H1 (cell line): ENCODE measurements around the gene ITGB7. TPM values are rescaled to one million over a fixed set of nuclear protein-coding genes. Genes with fewer than 3 reads are reported as not detected.

Experiments used
- BCL11A ChIP-seq, 2 experiments: IDR thresholded peaks; one replicate each; pipeline ENCODE4 v1.6.1; 2011; ENCODE audit warnings: low read depth in 2 of 2, low read length in 2 of 2, mild to moderate bottlenecking in 2 of 2
- BRCA1 ChIP-seq: IDR thresholded peaks from 2 replicates; pipeline ENCODE4 v1.6.1; 2012; ENCODE audit warnings: low read depth, low read length, improper control_type of control experiment
- CHD7 ChIP-seq: fragments of 300-600 bp; sonication (generic); IDR thresholded peaks from 2 replicates; pipeline ENCODE4 v1.7.1; 2012; ENCODE audit warnings: low read length, moderate library complexity, mild to moderate bottlenecking, inconsistent platforms; ENCODE audit not compliant: insufficient replicate concordance
- E2F6 ChIP-seq: IDR thresholded peaks from 2 replicates; pipeline ENCODE4 v1.6.1; 2012; ENCODE audit warnings: inconsistent platforms
- EGR1 ChIP-seq: IDR thresholded peaks from 2 replicates; pipeline ENCODE4 v1.6.1; 2011; ENCODE audit warnings: low read depth, low read length, borderline replicate concordance
- EP300 ChIP-seq, 2 experiments: IDR thresholded peaks; 1 replicate in 1 of 2; 2 replicates in 1 of 2; pipeline ENCODE4 v1.6.1; 2011 to 2012; ENCODE audit warnings: low read depth in 2 of 2, low read length in 2 of 2, mild to moderate bottlenecking in 2 of 2, borderline replicate concordance in 1 of 2, inconsistent platforms in 1 of 2, moderate library complexity in 1 of 2
- EZH2 ChIP-seq: fragments of 200-600 bp; sonication (generic); IDR thresholded peaks from 2 replicates; pipeline ENCODE4 v1.7.1; 2012; ENCODE audit warnings: low read depth, mild to moderate bottlenecking, moderate library complexity, low read length, inconsistent platforms; ENCODE audit not compliant: severe bottlenecking
- PHF8 ChIP-seq: fragments of 200-600 bp; sonication (generic); conservative IDR thresholded peaks from 2 replicates; pipeline ENCODE4 v1.7.1; 2012; ENCODE audit warnings: low read depth, mild to moderate bottlenecking, inconsistent platforms, low read length, moderate library complexity
- RFX5 ChIP-seq: IDR thresholded peaks from 2 replicates; pipeline ENCODE4 v1.6.1; 2011; ENCODE audit warnings: low read depth, low read length, improper control_type of control experiment, borderline replicate concordance
- polyA plus RNA-seq, 7 experiments: library from polyadenylated mRNA; depleted of rRNA in 3 of 7; stranded (reverse) in 5 of 7; unstranded in 2 of 7; fragments of >200 nt in 5 of 7; fragments of 200-250 nt in 2 of 7; gene quantifications; 1 replicate in 5 of 7; 2 replicates in 1 of 7; 4 replicates in 1 of 7; pipeline versions ENCODE4 v1.2.1 to v1.2.3, GENCODE V29; 2011 to 2013; ENCODE audit warnings: missing spikeins in 2 of 7, mixed read lengths in 2 of 7
- total RNA-seq: library from RNA; stranded (reverse); fragmentation: NEBNext Ultra II Directional; extraction: Animal tissue kit (Norgen Biotek cat#: 25700); gene quantifications from 2 replicates; pipeline ENCODE4 v1.2.1, GENCODE V29; 2021

The ITGB7 gene
- total and polyA plus RNA-seq, 2 of the 8 experiments (the other 6 are each of a cell fraction or from before 2014, with no cell fraction given), result 0.35 to 0.54 TPM

DNA sequence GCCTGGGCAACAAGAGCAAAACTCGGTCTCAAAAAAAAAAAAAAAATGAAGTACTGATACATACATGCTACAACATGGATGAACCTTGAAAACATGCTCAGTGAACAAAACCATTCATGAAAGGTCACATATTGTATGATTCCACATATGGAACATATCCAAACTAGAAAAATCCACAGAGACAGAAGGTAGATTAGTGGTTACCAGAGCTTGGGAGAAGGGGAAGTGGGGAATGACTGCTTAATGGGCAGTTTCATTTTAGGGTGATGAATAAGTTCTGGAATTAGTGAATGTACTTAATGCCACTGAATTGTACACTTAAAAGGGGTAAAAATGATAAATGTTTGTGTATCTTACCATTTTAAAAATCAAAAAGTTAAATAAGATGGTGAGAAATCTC, 2.7 kb downstream of the ITGB7 start (continued):
- TF ChIP-seq CHD7 (no peak), EP300 (IDR thresholded peaks at IDR 0.05; ENCODE audit: borderline replicate concordance in 1 of 2, low read depth in 2 of 2, low read length in 2 of 2) (no peak), BRCA1 (no peak), EGR1 (no peak), BCL11A (IDR thresholded peaks at IDR 0.05; ENCODE audit: low read depth in 2 of 2, low read length in 2 of 2) (no peak), EZH2 (no peak), RFX5 (no peak), PHF8 (no peak), E2F6 (no peak)
